Measurements from ENCODE around the gene TRMT11. TPM values are rescaled to one million over a fixed set of nuclear protein-coding genes. Genes with fewer than 3 reads are reported as not detected.
A peak's percentile ranks its signal among the peaks of the same experiment; 100 is the strongest.
"Not testable (repeated sequence)": the region's sequence is repeated elsewhere in the genome, so short reads cannot be mapped to it uniquely, and the experiment has no call there.

The TRMT11 gene
- total RNA-seq, 1 donor from 2014 or later, result 15.4 TPM

DNA sequence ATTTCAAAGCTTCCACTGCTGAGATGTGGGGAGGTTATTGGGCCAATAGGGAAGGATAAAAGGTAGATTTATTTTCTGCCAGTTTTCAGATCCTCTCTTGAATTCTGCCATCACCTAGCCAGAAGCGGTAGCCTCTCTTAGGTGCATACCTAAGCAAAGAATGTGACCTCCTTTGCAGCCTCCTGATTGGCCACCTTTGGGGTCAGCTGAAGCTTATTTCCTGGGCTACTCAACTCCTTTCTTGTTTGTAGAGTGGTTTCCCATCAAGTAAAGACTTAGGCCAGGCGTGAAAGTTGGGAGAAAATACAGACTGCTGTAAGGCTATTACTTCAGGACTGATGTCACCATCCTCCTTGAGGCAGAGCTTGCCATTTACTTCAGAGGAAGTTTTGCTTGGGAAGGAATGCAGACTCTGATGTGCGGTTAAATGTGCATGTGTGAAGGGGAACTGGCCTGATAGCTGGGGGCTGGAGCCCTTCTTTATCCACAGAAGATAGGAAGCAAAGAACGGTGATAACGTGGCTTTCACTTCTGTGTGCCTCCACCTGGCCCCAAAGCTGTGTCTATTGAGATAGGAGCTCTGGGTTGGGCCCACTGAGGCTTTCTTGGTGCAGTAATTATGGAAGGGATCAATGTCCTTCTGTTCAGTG lies 70.1 kb downstream of the TRMT11 start:
- H3K27me3 Mint-ChIP-seq (ENCODE audit: low read depth), result no peaks in the 10 kb centered on the region
- TF ChIP-seq CTCF (IDR thresholded peaks at IDR 0.05), result no peak
- H3K9me3 Mint-ChIP-seq (ENCODE audit: low read depth), result no peaks in the 10 kb centered on the region
- H3K36me3 Mint-ChIP-seq (ENCODE audit: low read depth), result peaks cover 13% of the 10 kb centered on the region
- H3K27ac Mint-ChIP-seq (ENCODE audit: unreplicated experiment), result no peak overlapping the region
- no peaks in the 10 kb centered on the region for H3K4me1 Mint-ChIP-seq (ENCODE audit: low read depth)
- no peak overlapping the region for H3K4me3 Mint-ChIP-seq (ENCODE audit: unreplicated experiment)
- no peak for DNase-seq (ENCODE audit: low spot score)

DNA sequence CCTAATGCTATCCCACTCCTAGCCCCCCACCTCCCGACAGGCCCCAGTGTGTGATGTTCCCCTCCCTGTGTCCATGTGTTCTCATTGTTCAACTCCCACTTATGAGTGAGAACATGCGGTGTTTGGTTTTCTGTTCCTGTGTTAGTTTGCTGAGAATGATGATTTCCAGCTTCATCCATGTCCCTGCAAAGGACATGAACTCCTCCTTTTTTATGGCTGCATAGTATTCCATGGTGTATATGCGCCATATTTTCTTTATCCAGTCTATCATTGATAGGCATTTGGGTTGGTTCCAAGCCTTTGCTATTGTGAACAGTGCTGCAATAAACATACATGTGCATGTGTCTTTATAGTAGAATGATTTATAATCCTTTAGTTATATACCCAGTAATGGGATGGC lies 71.7 kb downstream of the TRMT11 start:
- not testable (repeated sequence) for H3K27me3 Mint-ChIP-seq (ENCODE audit: low read depth); H3K4me1 Mint-ChIP-seq (ENCODE audit: low read depth); DNase-seq (ENCODE audit: low spot score); H3K27ac Mint-ChIP-seq (ENCODE audit: unreplicated experiment); H3K4me3 Mint-ChIP-seq (ENCODE audit: unreplicated experiment); H3K9me3 Mint-ChIP-seq (ENCODE audit: low read depth)
- H3K36me3 Mint-ChIP-seq (ENCODE audit: low read depth), result peaks cover 13% of the 10 kb centered on the region

- H3K4me1 Mint-ChIP-seq (ENCODE audit: low read depth), result peaks cover 18% of the 10 kb centered on the region
- H3K9me3 Mint-ChIP-seq (ENCODE audit: low read depth), result no peaks in the 10 kb centered on the region
- peaks cover 14% of the 10 kb centered on the region for H3K36me3 Mint-ChIP-seq (ENCODE audit: low read depth)
- H3K4me3 Mint-ChIP-seq (ENCODE audit: unreplicated experiment), result no peak overlapping the region
- no peak for TF ChIP-seq CTCF (IDR thresholded peaks at IDR 0.05)
- no peaks in the 10 kb centered on the region for H3K27me3 Mint-ChIP-seq (ENCODE audit: low read depth)
- H3K27ac Mint-ChIP-seq (ENCODE audit: unreplicated experiment), result no peak overlapping the region
- no peak for DNase-seq (ENCODE audit: low spot score)
Measured at GRCh38 chr6:126060400-126060799, 74.1 kb downstream of the TRMT11 start.

- peak overlapping the region; percentile 8 for H3K27ac Mint-ChIP-seq (ENCODE audit: unreplicated experiment)
- peaks cover 5% of the 10 kb centered on the region for H3K9me3 Mint-ChIP-seq (ENCODE audit: low read depth)
Measured at GRCh38 chr6:126063512-126064146, 77.3 kb downstream of the TRMT11 start.

GRCh38 chr6:126064257-126064747 lies 78.0 kb downstream of the TRMT11 start:
- TF ChIP-seq CTCF (IDR thresholded peaks at IDR 0.05), result no peak
- H3K4me3 Mint-ChIP-seq (ENCODE audit: unreplicated experiment), result no peak overlapping the region
- H3K36me3 Mint-ChIP-seq (ENCODE audit: low read depth), result peaks cover 17% of the 10 kb centered on the region
- peaks cover 5% of the 10 kb centered on the region for H3K9me3 Mint-ChIP-seq (ENCODE audit: low read depth)
- H3K27me3 Mint-ChIP-seq (ENCODE audit: low read depth), result no peaks in the 10 kb centered on the region
- H3K4me1 Mint-ChIP-seq (ENCODE audit: low read depth), result peaks cover 18% of the 10 kb centered on the region
- DNase-seq (ENCODE audit: low spot score), result no peak
- no peak overlapping the region for H3K27ac Mint-ChIP-seq (ENCODE audit: unreplicated experiment)

More at GRCh38 chr6:126063512-126064146, 77.3 kb downstream of the TRMT11 start:
- Mint-ChIP-seq H3K4me3 (ENCODE audit: unreplicated experiment) (no peak overlapping the region), H3K27me3 (ENCODE audit: low read depth) (no peaks in the 10 kb centered on the region), H3K4me1 (ENCODE audit: low read depth) (peaks cover 18% of the 10 kb centered on the region), H3K36me3 (ENCODE audit: low read depth) (peaks cover 18% of the 10 kb centered on the region)
- TF ChIP-seq CTCF (IDR thresholded peaks at IDR 0.05), result no peak
- DNase-seq (ENCODE audit: low spot score), result no peak

Data from chondrocyte (in vitro differentiated cells).